HG03039 (cell line): ENCODE data around the gene LPCAT1.
"Not testable (repeated sequence)": the region's sequence is repeated elsewhere in the genome, so short reads cannot be mapped to it uniquely, and the experiment has no call there.

Experiments
- ATAC-seq: cut with Tn5 transposase; IDR thresholded peaks from one replicate; pipeline ENCODE4 v1.9.1; 2021; ENCODE audit warnings: mild to moderate bottlenecking, moderate library complexity; ENCODE audit not compliant: unreplicated experiment

The LPCAT1 gene

GRCh38 chr5:1468629-1469527 lies 54.9 kb downstream of the LPCAT1 start:
- no peak for ATAC-seq

DNA sequence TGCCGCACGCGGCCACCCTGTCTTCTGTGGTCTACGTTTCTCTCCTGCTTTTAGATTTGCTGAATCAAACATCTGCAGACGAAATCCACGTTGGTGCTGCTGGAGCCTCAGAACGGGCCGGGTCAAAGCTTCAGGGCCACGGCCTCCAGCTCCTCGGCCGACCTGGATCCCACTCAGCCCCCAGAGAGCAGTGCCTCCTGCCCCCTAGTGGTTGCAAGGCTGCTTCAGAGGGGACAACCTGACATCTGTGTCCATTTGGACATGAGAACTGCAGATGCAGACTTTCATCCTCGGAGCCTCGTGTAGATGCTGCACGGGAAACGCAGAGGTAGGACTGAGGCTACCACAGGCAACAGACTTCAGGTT lies 55.5 kb downstream of the LPCAT1 start:
- ATAC-seq: no peak

GRCh38 chr5:1467341-1468246 lies 56.2 kb downstream of the LPCAT1 start:
- no peak for ATAC-seq

GRCh38 chr5:1466631-1467265 lies 57.0 kb downstream of the LPCAT1 start:
- no peak for ATAC-seq

DNA sequence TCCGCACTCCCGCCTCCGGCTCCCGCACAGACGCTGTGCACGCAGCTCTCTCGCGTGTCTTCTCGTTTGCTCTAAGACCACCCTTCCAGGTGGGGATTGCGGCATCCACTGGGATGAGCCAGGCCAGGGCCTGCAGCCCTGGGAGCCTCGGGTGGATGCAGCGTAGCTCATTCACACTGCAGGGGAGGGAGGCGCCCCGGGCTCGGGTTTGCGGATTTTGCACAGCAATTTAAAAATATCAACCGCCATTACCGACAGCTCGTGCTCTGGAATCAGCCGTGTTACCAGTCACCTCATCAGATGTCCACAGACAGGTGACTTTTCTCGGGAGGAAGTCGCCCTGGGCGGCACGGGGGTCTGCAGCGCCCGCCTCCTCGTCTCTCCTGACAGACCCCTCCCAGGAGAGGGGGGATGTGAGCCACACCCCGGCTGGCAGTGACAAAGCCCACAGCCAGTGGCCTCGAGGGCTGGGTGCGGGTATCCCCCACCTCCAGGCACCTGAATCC lies 57.7 kb downstream of the LPCAT1 start:
- no peak for ATAC-seq

DNA sequence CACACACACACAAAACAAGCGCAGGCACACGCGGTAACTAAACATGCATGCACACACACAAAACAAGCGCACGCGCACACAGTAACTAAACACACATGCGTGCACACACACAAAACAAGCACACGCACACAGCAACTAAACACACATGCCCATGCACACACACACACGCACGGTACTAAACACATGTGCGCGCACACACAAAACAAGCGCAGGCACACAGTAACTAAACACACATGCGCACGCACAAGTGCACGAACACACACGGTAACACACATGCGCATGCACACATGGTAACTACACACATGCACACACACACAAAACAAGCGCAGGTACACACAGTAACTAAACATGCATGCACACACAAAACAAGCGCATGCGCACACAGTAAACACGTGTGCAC lies 58.6 kb downstream of the LPCAT1 start:
- ATAC-seq: no peak

DNA sequence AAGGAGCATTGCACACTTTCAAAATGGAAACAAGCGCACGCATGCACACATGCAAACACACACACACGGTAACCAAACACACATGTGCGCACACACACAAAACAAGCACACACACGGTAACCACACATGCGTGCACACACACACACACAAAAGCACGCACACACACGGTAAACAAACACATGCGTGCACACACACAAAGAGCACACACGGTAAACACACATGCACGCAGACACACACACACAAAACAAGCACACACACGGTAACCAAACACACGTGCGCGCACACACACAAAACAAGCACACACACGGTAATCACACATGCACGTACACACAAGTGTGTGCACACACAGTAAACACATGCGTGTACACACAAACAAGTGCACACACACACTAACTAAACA lies 59.2 kb downstream of the LPCAT1 start:
- ATAC-seq: no peak

GRCh38 chr5:1464096-1464446 lies 59.7 kb downstream of the LPCAT1 start:
- no peak for ATAC-seq

- ATAC-seq: no peak
Observed at GRCh38 chr5:1463326-1464095, 60.2 kb downstream of the LPCAT1 start.

DNA sequence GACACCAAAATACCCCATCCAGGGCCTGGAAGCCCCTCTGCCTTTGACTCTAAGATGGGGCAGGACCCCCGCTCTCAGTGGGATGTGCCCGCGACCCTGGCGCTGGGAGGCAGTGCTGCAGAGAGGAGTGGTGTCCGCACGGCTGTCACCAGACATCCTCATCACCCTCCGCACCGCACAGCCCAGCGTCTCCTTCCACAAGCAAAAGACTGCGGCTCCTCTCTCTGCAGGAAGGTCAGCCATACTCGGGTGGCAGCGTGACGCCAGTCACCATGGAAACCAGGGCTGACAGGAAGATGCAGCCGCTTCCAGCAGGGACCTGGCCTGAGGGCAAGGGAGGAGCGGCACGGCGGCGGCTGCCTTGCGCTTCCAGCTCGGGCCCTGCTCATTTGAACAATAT lies 61.4 kb downstream of the LPCAT1 start:
- no peak for ATAC-seq

DNA sequence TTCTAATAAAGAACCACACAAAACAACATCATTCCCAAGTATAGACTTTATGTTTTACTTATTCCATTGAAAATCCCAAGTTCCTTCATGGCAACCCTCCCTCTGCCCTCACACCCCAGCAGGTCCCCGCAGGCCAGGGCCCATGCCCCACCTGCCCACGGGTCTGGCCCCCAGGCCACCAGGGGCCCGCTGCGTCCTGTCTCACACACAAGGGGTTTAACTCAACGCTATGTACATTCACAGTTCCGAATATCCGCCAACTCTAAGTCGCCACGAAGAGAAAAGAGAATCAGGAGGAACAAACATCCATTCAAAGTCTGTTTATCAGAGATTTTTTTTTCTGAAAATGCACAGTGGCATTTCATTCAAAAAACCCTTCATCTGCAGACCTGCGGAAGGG lies 62.4 kb downstream of the LPCAT1 start:
- no peak for ATAC-seq

GRCh38 chr5:1460054-1460682 lies 63.6 kb downstream of the LPCAT1 start:
- no peak for ATAC-seq

DNA sequence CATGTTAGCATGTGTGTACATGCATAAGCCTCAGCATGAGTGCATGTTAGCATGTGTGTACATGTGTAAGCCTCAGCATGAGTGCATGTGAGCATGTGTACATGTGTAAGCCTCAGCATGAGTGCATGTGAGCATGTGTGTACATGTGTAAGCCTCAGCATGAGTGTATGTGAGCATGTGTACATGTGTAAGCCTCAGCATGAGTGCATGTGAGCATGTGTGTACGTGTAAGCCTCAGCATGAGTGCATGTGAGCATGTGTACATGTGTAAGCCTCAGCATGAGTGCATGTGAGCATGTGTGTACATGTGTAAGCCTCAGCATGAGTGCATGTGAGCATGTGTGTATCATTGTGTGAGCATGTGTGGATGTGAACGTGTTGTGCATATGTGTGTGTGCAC lies 64.3 kb downstream of the LPCAT1 start:
- not testable (repeated sequence) for ATAC-seq

DNA sequence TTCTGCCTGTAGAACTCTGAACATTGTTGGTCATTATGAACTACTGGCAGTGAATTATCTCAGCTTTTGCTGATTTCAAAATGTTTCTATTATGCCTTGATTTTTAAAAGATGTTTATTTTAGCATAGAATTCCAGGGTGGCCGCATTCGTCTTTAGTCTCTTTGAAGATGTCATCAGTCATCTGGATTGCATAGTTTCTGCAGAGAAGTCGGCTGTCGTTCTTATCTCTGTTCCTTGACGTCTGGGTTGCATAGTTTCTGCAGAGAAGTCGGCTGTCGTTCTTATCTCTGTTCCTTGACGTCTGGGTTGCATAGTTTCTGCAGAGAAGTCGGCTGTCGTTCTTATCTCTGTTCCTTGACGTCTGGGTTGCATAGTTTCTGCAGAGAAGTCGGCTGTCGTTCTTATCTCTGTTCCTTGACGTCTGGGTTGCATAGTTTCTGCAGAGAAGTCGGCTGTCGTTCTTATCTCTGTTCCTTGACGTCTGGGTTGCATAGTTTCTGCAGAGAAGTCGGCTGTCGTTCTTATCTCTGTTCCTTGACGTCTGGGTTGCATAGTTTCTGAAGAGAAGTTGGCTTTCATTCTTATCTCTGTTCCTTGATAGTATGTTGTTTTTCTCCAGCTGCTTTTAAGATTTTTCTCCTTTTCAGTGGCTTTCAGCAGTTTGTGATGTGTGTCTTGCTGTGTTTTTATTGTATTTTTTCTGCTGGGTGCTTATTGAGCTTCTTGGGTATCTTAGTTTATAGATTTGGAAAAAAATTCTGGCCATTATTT lies 67.5 kb downstream of the LPCAT1 start:
- not testable (repeated sequence) for ATAC-seq

GRCh38 chr5:1453613-1454012 lies 70.1 kb downstream of the LPCAT1 start:
- ATAC-seq: no peak

DNA sequence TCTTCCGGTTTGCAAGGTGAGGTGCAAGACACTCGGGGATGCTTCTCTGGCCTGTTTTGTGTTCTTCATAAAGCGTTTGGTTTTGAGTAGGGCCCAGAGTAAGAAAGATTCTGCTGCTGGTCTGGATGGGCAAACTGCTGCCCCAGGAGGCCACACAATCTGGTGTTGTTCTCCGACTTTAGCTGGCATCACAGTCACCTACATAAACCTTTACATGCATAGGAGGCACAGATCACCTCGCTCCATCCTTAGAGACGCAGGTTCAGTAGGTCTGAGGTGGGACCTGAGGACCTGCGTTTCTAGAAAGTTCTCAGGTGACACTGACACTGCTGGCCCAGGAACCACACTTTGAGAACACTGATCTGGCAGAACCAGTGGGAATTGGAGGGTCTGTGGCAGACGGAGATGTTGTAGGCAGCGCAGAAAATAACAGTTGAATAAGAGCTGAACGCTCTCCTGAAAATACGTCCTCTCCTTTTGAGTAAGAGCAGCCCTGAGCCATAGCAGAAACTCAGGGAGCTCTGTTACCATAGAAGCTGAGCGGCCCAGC lies 74.6 kb downstream of the LPCAT1 start:
- ATAC-seq: no peak

DNA sequence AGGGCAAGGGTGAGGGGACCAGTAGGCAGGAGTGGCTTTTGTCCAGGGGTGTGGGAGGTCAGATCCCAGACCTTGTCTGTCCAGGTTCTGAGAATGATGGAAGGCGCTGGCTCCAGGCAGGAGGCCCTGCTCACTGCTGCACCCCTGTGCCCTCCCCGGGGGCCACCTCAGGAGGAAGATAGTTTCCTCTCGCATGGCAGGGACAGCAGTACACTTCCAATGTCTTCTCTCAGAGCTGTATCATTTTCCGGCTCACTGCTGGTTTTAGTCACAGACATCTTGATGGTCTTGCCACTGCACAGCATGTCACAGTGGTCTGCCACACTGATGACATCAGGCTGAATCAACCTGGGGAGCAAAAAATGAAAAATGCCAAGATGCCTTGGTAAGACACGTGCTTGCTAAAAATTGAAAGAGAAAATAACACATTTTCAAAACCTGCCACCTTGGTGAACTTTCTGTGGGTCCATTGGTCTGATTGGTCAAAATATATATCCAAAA lies 75.2 kb downstream of the LPCAT1 start:
- no peak for ATAC-seq

DNA sequence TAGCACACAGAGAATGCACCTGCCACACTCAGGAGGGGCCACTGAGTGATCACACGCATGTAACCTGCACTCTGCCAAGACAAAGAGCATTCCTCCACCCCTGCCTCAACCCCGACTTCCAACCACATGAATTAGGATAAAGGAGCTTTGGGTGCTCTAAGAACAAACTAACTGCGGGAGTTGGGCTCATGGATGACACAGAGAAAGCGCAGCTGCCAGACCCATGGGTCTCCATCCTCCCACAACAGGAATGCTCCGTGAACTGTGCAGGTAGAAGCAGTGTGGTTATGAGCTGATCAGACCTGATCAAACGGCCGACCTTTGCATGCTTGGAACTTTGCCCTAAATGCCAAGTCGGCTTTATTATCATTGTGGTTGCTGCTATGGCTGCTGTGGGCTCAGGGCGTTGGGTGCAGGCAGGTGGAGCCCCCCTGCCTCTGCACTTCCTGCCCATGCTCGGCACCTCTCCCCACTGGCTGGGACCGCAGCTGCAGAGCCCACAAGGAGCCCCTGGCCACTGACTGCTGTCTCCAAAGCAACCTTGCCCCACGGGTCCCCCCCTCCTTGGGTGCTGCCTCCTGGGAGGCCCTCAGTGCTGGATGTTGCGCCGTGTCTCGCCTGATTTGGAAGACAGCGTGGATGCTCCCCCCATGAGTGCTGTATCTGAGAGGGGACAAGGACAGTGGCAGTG lies 75.9 kb downstream of the LPCAT1 start:
- no peak for ATAC-seq
